ENCODE data around the gene TEX13D. TPM values are rescaled to one million over a fixed set of nuclear protein-coding genes. Genes with fewer than 3 reads are reported as not detected.

The TEX13D gene
- total RNA-seq, 6 donors from 2014 or later = not detected

- H3K27me3 ChIP-seq = no peaks in the 10 kb centered on the region
- whole genome bisulfite sequencing, 2 donors = 69 to 87% methylated on average over 1 of the region's 1 CpG
- no peaks in the 10 kb centered on the region for H3K9me3 ChIP-seq
- no peak overlapping the region for H3K4me3 ChIP-seq
- no peak for ATAC-seq (ENCODE audit: low FRiP score in 2 of 2)
- H3K27ac ChIP-seq = no peak overlapping the region
- TF ChIP-seq CTCF (IDR thresholded peaks at IDR 0.05) = no peak
- no peak for TF ChIP-seq EP300 (IDR thresholded peaks at IDR 0.05)
- no peak for TF ChIP-seq POLR2AphosphoS5 (IDR thresholded peaks at IDR 0.05)
- no peak for DNase-seq
- no peaks in the 10 kb centered on the region for H3K36me3 ChIP-seq
- H3K4me1 ChIP-seq = no peaks in the 10 kb centered on the region
Observed at GRCh38 chrX:124335598-124335997, 3.1 kb downstream of the TEX13D start.

DNA sequence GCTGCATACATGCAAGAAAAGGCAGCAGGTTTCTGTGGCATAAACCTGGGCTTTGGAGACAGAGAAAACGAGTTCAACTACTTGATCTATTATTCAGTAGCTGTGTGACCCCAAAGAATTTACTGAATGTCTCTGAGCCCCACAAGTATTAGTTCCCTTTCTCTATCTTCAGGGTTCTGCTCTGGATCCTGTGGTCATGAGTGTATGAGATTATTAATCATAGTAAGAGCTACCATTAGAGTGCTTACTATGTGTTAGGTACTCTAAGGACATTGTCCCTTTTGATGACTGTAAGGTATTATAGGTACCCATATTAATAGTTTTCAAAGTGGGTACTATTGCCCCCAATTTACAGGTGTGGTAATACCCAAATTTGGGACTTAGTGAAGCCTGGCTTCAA lies 5.5 kb downstream of the TEX13D start:
- Histone ChIP-seq H3K36me3 (no peaks in the 10 kb centered on the region), H3K27me3 (no peaks in the 10 kb centered on the region), H3K9me3 (no peaks in the 10 kb centered on the region), H3K27ac (no peak overlapping the region), H3K4me3 (no peak overlapping the region), H3K4me1 (no peaks in the 10 kb centered on the region)
- ATAC-seq (ENCODE audit: low FRiP score in 2 of 2) (no peak), DNase-seq (no peak)
- TF ChIP-seq POLR2AphosphoS5 (IDR thresholded peaks at IDR 0.05) (no peak), POLR2A (IDR thresholded peaks at IDR 0.05) (no peak), CTCF (IDR thresholded peaks at IDR 0.05) (no peak), EP300 (IDR thresholded peaks at IDR 0.05) (no peak)
- WGBS, 2 donors = 31% methylated on average over 1 of the region's 1 CpG; no CpG with 5 or more reads in 1 of the 2 donors

DNA sequence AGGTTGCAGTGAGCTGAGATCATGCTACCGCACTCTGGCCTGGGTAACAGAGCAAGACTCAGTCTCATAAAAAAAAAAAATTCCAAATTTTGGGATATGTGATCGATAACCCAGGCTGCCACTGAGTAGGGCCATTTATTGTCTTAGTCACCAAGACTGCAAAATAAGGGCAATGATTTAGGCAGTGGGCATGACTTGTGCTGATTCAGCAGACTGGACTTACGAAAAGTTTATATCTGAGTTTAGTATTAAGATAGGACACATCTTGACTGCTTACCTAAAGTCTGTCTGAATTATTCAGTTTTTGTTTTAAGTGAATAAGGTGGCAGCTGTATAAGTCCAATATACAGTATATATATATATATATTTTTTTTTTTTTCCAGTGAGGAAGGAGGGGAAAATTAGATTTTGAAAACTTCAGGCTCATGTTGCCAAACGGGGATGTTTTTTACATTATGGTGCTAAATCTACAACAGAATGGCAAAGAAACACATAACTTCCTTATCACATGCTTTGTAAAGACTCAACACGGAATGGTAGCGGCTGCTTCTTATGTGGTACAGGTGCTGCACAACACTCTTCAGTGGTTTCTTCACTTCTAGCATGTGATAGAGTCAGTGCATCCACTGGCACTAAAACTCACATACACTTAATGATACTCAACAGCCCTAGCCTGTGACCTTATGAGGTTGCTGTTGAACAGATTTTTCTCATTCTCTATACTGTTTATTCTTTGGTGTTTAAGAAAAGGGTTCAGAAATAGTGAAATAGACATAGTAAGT lies 6.5 kb downstream of the TEX13D start:
- no peak for ATAC-seq (ENCODE audit: low FRiP score in 2 of 2)
- Histone ChIP-seq H3K4me3 (no peak overlapping the region), H3K9me3 (no peaks in the 10 kb centered on the region), H3K27me3 (no peaks in the 10 kb centered on the region), H3K4me1 (no peaks in the 10 kb centered on the region), H3K36me3 (no peaks in the 10 kb centered on the region), H3K27ac (no peak overlapping the region)
- TF ChIP-seq POLR2AphosphoS5 (IDR thresholded peaks at IDR 0.05) (no peak), CTCF (IDR thresholded peaks at IDR 0.05) (no peak), EP300 (IDR thresholded peaks at IDR 0.05) (no peak), POLR2A (IDR thresholded peaks at IDR 0.05) (no peak)
- WGBS, 2 donors = 83 to 87% methylated on average over 5 to 6 of the region's 6 CpGs
- DNase-seq = no peak

DNA sequence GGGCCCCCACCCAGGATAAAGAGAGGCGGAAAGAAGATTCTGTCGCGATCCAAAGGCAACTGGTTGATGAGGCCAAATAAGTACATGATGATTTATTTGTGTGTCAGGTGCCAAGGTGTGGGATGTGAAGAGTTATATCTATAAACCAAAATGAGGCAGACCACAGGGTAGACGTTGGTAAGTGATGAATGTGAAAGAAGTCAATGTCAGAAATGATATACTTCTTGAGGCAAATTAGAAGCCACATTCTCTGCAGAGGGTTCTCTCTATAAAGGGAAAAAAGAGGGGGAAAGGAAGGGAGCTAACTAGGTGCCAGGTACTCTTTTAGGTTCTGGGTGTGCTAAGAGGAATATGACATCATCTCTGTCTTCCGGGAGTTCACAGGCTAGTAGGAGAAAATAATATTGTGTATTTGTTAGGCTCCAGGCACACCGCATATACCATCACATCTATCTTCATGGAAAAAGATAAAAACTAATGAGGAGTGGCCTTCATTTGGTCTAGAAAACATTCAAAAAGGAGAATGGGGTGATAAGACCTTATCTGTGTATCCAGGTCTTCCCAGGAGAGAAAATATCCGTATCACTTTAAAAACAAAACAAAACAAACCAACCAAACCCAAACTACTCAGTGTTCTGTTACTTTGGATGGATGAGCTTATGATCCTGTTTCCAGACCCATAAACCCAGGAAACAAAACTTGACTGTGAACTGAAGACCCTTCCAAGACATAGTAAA lies 9.1 kb downstream of the TEX13D start:
- Histone ChIP-seq H3K9me3 (no peaks in the 10 kb centered on the region), H3K27ac (no peak overlapping the region), H3K4me1 (no peaks in the 10 kb centered on the region), H3K4me3 (no peak overlapping the region), H3K36me3 (no peaks in the 10 kb centered on the region), H3K27me3 (no peaks in the 10 kb centered on the region)
- ATAC-seq (ENCODE audit: low FRiP score in 2 of 2) (no peak), DNase-seq (no peak)
- 62 to 85% methylated on average over 7 of the region's 7 CpGs for WGBS, 2 donors
- TF ChIP-seq POLR2A (IDR thresholded peaks at IDR 0.05) (no peak), CTCF (IDR thresholded peaks at IDR 0.05) (no peak), POLR2AphosphoS5 (IDR thresholded peaks at IDR 0.05) (no peak), EP300 (IDR thresholded peaks at IDR 0.05) (no peak)
